ENCODE data around the gene INVS.

INVS gene

GRCh38 chr9:100204796-100205195 lies 105.8 kb downstream of the INVS start:
- no peak for DNase-seq (ENCODE audit: low read depth in 1 of 2, low spot score in 1 of 2)
- no peak for TF ChIP-seq JUND (IDR thresholded peaks at IDR 0.05; ENCODE audit: low read depth)
- in situ Hi-C loops (cut with HindIII; ENCODE audit: low pct_unique_long_range_greater_than_20kb, low sequenced_read_pairs), result no loop called here

GRCh38 chr9:100206899-100207298 lies 107.9 kb downstream of the INVS start:
- in situ Hi-C loops (cut with HindIII; ENCODE audit: low pct_unique_long_range_greater_than_20kb, low sequenced_read_pairs), result no loop called here
- no peak for DNase-seq (ENCODE audit: low read depth in 1 of 2, low spot score in 1 of 2)
- no peak for TF ChIP-seq JUND (IDR thresholded peaks at IDR 0.05; ENCODE audit: low read depth)

- no peak for DNase-seq (ENCODE audit: low read depth in 1 of 2, low spot score in 1 of 2)
- no peak for TF ChIP-seq JUND (IDR thresholded peaks at IDR 0.05; ENCODE audit: low read depth)
- in situ Hi-C loops (cut with HindIII; ENCODE audit: low pct_unique_long_range_greater_than_20kb, low sequenced_read_pairs), result no loop called here
Measured at GRCh38 chr9:100208673-100209072, 109.6 kb downstream of the INVS start.

GRCh38 chr9:100211476-100211875 lies 112.4 kb downstream of the INVS start:
- DNase-seq (ENCODE audit: low read depth in 1 of 2, low spot score in 1 of 2), result no peak
- in situ Hi-C loops (cut with HindIII; ENCODE audit: low pct_unique_long_range_greater_than_20kb, low sequenced_read_pairs), result no loop called here
- no peak for TF ChIP-seq JUND (IDR thresholded peaks at IDR 0.05; ENCODE audit: low read depth)

- no peak for TF ChIP-seq JUND (IDR thresholded peaks at IDR 0.05; ENCODE audit: low read depth)
- in situ Hi-C loops (cut with HindIII; ENCODE audit: low pct_unique_long_range_greater_than_20kb, low sequenced_read_pairs), result no loop called here
- peak in 1 of 2 experiments; percentile 6 for DNase-seq (ENCODE audit: low read depth in 1 of 2, low spot score in 1 of 2)
Measured at GRCh38 chr9:100213730-100214477, 114.9 kb downstream of the INVS start.

- DNase-seq (ENCODE audit: low read depth in 1 of 2, low spot score in 1 of 2), result peak in 1 of 2 experiments; percentile 52
- TF ChIP-seq JUND (IDR thresholded peaks at IDR 0.05; ENCODE audit: low read depth), result no peak
- in situ Hi-C loops (cut with HindIII; ENCODE audit: low pct_unique_long_range_greater_than_20kb, low sequenced_read_pairs), result no loop called here
Measured at GRCh38 chr9:100216178-100216787, 117.2 kb downstream of the INVS start.

GRCh38 chr9:100217536-100217935 lies 118.5 kb downstream of the INVS start:
- in situ Hi-C loops (cut with HindIII; ENCODE audit: low pct_unique_long_range_greater_than_20kb, low sequenced_read_pairs), result no loop called here
- no peak for TF ChIP-seq JUND (IDR thresholded peaks at IDR 0.05; ENCODE audit: low read depth)
- no peak for DNase-seq (ENCODE audit: low read depth in 1 of 2, low spot score in 1 of 2)

GRCh38 chr9:100219347-100219746 lies 120.3 kb downstream of the INVS start:
- no peak for DNase-seq (ENCODE audit: low read depth in 1 of 2, low spot score in 1 of 2)
- TF ChIP-seq JUND (IDR thresholded peaks at IDR 0.05; ENCODE audit: low read depth), result no peak
- in situ Hi-C loops (cut with HindIII; ENCODE audit: low pct_unique_long_range_greater_than_20kb, low sequenced_read_pairs), result no loop called here

GRCh38 chr9:100220936-100221335 lies 121.9 kb downstream of the INVS start:
- in situ Hi-C loops (cut with HindIII; ENCODE audit: low pct_unique_long_range_greater_than_20kb, low sequenced_read_pairs), result no loop called here
- TF ChIP-seq JUND (IDR thresholded peaks at IDR 0.05; ENCODE audit: low read depth), result no peak
- DNase-seq (ENCODE audit: low read depth in 1 of 2, low spot score in 1 of 2), result no peak

GRCh38 chr9:100221538-100221937 lies 122.5 kb downstream of the INVS start:
- in situ Hi-C loops (cut with HindIII; ENCODE audit: low pct_unique_long_range_greater_than_20kb, low sequenced_read_pairs), result no loop called here
- no peak for TF ChIP-seq JUND (IDR thresholded peaks at IDR 0.05; ENCODE audit: low read depth)
- no peak for DNase-seq (ENCODE audit: low read depth in 1 of 2, low spot score in 1 of 2)

GRCh38 chr9:100222674-100223073 lies 123.6 kb downstream of the INVS start:
- peak in 1 of 2 experiments; percentile 38 for DNase-seq (ENCODE audit: low read depth in 1 of 2, low spot score in 1 of 2)
- no peak for TF ChIP-seq JUND (IDR thresholded peaks at IDR 0.05; ENCODE audit: low read depth)
- in situ Hi-C loops (cut with HindIII; ENCODE audit: low pct_unique_long_range_greater_than_20kb, low sequenced_read_pairs), result no loop called here

GRCh38 chr9:100227636-100228035 lies 128.6 kb downstream of the INVS start:
- no peak for DNase-seq (ENCODE audit: low read depth in 1 of 2, low spot score in 1 of 2)
- in situ Hi-C loops (cut with HindIII; ENCODE audit: low pct_unique_long_range_greater_than_20kb, low sequenced_read_pairs), result no loop called here
- TF ChIP-seq JUND (IDR thresholded peaks at IDR 0.05; ENCODE audit: low read depth), result no peak

GRCh38 chr9:100228352-100228869 lies 129.4 kb downstream of the INVS start:
- no peak for TF ChIP-seq JUND (IDR thresholded peaks at IDR 0.05; ENCODE audit: low read depth)
- DNase-seq (ENCODE audit: low read depth in 1 of 2, low spot score in 1 of 2), result no peak
- in situ Hi-C loops (cut with HindIII; ENCODE audit: low pct_unique_long_range_greater_than_20kb, low sequenced_read_pairs), result no loop called here

Data from T47D (cell line).